ENCODE results near the gene SMARCA4.
"Not testable (repeated sequence)": the region's sequence is repeated elsewhere in the genome, so short reads cannot be mapped to it uniquely, and the experiment has no call there.

Gene SMARCA4

DNA sequence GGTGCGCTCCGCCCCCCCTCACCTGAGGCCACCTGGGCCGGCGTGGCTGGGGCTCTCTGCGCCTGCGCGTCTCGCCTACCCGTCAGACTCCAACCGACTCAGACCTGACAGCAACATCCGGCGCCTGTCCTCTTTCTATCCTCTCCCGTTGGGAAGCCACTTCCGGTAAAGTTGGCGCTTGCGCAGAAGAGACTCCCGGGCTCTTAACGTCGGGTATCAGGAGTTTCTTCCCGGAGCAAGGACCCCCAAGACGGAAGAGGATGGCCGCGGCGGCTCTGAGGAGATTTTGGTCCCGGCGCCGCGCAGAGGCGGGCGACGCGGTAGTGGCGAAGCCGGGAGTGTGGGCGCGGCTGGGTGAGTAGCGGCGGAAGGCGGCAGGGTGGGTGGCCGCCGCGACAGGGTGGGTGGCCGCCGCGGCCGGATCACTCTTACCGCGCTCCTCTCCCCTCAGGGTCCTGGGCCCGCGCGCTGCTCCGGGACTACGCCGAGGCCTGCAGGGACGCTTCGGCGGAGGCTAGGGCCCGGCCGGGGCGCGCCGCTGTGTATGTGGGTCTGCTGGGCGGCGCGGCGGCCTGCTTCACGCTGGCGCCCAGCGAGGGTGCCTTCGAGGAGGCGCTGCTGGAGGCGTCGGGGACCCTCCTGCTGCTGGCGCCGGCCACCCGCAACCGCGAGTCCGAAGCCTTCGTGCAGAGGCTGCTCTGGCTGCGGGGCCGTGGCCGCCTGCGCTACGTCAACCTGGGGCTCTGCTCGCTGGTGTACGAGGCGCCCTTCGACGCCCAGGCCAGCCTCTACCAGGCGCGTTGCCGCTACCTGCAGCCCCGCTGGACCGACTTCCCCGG, 32.0 kb upstream of the SMARCA4 start, which contains the start of the genes TIMM29 and YIPF2:
Gene TIMM29 (plus strand): TSS at position 249 of the 839 bp plus-strand sequence. CDS start 12 bp downstream, at position 261.
Gene YIPF2 (minus strand): TSS at position 77 of the 839 bp plus-strand sequence. CDS start 229 bp downstream, outside the sequence.
- DNase-seq (ENCODE audit: low read depth in 2 of 2): peak; percentile 85 to 95

DNA sequence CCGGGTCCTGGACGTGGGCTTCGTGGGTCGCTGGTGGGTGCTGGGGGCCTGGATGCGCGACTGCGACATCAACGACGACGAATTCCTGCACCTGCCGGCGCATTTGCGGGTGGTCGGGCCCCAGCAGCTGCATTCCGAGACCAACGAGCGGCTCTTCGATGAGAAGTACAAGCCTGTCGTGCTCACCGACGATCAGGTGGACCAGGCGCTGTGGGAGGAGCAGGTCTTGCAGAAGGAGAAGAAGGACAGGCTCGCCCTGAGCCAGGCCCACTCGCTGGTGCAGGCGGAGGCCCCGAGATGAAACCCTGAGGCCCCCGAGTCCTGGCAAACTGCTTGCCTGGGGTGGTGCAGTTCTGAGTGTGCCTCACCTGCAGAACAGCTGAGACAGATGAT, 31.4 kb upstream of the SMARCA4 start:
- no peak for DNase-seq (ENCODE audit: low read depth in 2 of 2)

DNA sequence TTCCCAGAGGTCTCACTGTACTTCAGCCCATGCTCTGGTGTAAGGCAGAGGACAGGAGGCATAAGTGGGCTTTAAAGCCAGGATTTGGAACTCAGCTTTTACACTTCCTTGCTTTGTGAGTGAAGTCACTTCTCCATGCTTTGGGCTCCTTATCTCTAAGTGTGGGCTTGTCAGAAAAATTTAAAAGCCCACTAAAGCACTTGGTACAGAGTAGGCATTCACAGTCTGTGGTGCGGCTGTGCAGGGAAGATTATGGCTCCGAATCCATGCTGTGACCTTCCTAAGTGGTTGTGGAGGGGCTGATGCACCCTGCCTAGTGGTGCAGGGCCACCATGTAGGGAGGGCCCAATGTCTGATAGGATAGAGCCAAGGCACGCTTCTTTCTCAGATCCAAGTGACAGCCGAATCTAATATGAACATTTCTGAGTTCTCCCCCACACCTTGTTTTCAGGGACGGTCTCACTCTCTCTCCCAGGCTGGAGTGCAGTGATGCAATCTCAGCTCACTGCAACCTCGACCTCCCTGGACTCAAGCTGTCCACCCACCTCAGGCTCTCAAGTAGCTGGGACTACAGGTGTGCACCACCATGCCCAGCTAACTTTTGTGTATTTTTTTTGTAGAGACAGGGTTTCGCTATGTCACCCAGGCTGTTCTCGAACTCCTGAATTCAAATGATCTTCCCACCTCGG, 25.3 kb upstream of the SMARCA4 start:
- no peak for DNase-seq (ENCODE audit: low read depth in 2 of 2)

DNA sequence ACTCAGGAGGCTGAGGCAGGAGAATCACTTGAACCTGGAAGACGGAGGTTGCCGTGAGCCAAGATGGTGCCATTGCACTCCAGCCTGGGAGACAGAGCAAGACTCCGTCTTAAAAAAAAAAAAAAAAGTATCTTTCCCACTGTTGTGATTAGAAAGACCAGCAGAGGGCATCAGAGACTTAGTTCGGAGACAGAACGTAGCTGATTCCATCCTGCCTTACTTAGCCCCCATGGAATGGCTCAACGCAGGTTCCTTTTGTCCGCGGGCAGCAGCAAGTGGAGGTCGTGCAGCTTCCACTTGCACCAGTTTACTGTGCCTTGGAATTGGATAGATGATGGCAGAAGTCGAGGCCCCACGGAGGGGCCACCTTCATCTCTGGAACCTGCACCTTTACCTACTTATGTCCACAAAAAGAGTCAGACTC, 24.2 kb upstream of the SMARCA4 start:
- DNase-seq (ENCODE audit: low read depth in 2 of 2): no peak

DNA sequence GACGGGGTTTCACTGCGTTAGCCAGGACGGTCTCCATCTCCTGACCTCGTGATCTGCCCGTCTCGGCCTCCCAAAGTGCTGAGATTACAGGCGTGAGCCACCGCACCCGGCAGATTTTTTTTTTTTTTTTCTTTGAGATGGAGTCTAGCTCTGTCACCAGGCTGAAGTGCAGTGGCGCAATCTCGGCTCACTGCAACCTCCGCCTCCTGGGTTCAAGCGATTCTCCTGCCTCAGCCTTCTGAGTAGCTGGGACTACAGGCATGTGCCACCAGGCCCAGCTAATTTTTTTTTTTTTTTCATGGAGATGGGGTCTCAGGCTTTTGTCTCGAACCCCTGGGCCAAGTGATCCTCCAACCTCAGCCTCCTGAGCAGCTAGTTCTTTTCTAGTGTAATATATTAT, 19.2 kb upstream of the SMARCA4 start:
- not testable (repeated sequence) for DNase-seq (ENCODE audit: low read depth in 2 of 2)

DNA sequence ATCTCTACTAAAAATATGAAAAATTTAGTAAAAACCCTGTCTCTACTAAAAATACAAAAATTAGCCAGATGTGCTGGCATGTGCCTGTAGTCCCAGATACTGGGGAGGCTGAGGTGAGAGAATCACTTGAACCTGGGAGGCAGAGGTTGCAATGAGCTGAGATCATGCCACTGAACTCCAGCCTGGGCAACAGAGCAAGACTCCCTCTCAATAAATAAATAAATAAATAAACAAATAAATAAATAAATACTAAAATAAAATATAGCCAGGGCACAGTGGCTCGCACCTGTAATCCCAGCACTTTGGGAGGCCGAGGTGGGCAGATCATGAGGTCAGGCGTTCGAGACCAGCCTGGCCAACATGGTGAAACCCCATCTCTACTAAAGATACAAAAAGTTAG, 17.4 kb upstream of the SMARCA4 start:
- DNase-seq (ENCODE audit: low read depth in 2 of 2): not testable (repeated sequence)

DNA sequence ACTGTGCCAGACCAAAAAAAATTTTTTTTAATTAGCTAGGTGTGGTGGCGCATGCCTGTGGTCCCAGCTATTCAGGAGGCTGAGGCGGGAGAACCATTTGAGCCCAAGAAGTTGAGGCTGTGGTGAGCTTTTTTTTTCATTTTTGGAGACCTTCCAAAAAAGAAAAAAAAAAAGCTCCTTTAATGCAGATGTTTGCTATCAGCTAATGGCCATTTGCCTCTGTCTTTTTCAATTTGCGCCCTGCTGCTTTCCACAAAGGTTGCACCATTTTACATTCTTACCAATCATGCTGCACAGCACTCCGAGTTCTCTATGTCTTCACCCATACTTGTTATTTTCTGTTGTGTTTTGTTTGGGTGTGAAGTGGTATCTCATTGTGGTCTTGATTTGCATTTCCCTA, 15.6 kb upstream of the SMARCA4 start:
- DNase-seq (ENCODE audit: low read depth in 2 of 2): no peak

DNA sequence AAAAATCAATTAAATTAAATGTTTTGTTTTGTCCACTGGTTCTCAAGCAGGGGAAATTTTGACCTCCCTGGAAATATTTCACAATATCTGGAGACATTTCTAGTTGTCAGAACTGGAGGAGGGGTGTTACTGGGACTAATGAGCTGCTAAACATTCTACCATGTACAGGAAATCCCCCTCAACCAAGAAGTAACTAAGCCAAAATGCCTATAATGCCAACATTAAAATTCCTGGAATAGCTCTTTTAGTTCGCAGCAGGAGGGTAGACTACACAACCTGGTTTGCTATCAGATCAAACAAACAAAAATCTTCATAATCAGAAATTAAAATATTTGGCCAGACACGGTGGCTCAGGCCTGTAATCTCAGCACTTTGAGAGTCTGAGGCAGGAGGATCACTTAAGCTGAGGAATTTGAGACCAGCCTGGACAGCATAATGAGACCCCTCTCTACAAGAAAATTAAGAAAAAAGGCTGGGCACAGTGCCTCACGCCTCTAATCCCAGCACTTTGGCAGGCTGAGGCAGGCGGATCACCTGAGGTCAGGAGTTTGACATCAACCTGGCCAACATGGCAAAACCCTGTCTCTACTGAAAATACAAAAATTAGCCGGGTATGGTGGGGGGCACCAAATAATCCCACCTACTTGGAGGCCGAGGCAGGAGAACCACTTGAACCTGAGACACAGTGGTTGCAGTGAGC, 13.7 kb upstream of the SMARCA4 start:
- no peak for DNase-seq (ENCODE audit: low read depth in 2 of 2)

DNA sequence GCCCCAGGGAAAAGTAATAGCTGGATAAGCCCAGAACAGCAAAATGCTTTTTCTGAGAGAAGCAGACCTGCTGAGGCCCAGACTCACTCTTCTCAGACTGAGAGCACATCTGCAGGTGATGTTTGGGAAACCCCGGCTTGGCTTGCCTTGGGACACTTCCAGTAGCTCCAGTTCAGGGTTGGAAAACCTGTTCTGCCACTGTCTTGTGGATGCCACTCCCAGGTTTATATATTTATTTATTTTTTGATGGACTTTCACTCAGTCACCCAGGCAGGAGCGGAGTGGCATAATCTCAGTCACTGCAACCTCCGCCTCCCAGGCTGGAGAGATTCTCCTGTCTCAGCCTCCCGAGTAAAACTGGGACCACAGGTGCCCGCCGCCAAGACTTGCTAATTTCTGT, 8.0 kb upstream of the SMARCA4 start:
- no peak for DNase-seq (ENCODE audit: low read depth in 2 of 2)

DNA sequence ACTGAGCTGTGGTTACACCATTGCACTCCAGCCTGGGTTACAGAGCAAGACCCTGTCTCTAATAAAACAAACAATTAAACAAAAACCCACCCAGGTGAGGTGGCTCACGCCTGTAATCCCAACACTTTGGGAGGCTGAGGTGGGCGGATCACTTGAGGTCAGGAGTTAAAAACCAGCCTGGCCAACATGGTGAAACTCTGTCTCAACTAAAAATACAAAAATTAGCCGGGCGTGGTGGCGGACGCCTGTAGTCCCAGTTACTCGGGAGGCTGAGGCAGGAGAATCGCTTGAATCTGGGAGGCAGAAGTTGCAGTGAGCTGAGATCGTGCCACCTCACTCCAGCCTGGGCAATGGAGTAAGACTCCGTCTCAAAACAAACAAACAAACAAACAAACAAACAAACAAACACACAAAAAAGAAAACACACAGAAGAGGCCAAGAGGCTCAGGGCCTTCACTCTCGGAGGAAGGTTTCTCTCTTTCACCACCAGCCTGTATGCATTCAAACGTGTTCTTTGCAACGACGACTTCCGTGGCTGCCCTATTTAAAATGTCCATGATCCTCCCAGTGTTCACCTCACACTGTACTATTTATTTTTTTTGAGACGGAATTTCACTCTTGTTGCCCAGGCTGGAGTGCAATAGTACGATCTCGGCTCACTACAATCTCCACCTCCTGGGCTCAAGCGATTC, 1.4 kb upstream of the SMARCA4 start:
- DNase-seq (ENCODE audit: low read depth in 2 of 2): not testable (repeated sequence)

DNA sequence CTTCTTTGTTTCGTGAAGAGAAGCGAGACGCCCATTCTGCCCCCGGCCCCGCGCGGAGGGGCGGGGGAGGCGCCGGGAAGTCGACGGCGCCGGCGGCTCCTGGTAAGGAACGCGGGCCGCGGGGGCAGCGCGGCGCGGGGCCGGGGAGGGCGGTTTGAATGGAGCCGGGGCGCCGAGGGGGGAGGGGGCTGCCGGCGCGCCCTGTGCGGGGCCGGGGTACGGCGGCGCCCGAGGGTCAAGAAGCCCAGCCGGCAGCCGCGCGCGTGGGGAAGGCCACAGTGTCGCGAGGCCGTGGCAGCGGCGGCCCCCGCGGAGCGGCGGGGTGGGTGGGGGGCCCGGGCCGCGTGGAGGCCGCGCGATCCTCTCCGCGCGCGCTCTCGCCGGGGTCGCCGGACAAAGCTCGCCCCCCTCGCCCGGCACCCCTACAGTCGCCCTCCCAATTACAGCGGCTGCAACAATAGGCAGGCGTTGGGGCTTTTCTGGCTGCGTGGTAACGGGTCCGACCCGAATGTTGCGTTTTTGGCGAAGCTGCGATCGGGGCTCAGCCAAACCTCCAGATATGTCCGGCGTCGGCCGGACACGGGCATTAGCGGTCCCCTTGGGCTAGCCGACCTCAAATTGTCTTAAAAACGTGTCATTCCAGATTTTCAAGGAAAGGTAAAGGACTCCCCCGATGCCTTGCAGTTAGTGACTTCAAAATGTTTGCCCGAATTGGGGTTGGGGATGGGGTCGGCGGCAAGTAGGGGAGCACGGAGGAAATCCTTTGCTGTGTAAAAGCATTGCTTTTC, 437 bp downstream of the SMARCA4 start:
- no peak for DNase-seq (ENCODE audit: low read depth in 2 of 2)

DNA sequence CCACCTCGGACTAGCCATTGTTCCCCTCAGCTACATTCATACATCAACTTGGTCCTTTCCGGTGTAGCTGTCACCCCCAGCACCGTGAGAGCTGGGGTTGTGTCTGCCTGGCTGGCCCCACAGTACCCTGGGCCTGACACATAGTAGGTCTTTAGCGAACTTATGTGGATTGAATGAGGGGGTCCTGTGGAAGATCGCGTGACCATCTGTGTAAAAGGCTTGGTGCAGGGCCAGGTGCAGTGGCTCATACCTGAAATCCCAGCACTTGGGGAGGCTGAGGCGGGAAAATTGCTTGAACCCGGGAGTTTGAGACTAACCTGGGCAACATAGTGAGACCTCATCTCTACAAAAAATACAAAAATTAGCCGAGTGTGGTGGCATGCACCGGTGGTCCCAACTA, 2.0 kb downstream of the SMARCA4 start:
- no peak for DNase-seq (ENCODE audit: low read depth in 2 of 2)

DNA sequence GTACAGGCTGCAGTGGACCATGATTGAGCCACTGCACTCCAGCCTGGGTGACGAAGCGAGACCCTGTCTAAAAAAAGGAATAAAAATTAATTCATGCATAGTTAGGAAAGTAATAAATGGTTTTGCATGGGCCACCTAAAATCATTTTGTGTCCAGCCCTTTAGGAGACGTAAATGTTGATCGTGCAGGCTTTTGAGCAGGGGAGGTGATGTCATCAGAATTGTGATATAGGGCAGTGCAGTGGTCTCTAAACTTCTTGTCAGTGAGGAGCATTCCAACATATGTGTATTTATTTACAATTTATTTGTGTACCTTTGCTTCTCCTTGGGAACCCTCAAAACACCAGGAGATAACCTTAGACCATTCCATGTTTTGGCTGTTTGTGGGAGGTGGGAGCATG, 3.0 kb downstream of the SMARCA4 start:
- DNase-seq (ENCODE audit: low read depth in 2 of 2): no peak

DNA sequence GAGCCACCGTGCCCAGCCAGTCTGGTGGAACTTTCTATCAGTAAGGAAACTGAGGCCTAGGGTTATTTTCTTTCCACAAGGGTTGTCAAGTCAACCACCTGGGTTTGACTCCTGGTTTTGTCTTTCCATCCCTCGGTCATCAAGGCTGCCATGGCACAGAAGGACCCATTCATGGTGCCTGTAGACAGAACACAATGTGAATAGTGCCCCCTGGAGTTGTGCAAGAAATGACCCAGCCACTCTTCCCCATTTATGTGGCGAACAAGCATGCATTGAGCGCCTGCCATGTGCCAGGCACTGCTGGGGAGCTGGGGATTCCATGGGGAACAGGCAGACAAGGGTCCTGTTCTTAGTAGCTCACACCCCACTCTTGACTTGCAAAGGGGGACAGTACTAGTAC, 4.1 kb downstream of the SMARCA4 start:
- no peak for DNase-seq (ENCODE audit: low read depth in 2 of 2)

DNA sequence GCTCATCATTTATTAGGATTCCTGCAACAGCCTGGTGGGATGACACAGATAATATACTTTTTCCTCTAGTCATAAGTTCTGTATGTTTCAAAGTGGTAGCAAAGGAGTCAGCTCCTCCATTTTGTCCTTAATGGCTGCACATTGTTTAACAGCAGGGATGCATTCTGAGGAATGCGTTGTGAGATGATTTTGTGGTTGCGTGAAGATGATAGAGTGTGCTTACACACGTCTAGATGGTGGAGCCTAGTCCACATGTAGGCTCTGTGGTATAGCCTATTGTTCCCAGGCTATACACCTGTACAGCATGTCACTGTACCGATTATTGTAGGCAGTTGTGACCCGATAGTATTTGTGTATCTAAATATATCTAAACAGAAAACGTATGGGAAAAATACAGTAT, 4.6 kb downstream of the SMARCA4 start:
- no peak for DNase-seq (ENCODE audit: low read depth in 2 of 2)

DNA sequence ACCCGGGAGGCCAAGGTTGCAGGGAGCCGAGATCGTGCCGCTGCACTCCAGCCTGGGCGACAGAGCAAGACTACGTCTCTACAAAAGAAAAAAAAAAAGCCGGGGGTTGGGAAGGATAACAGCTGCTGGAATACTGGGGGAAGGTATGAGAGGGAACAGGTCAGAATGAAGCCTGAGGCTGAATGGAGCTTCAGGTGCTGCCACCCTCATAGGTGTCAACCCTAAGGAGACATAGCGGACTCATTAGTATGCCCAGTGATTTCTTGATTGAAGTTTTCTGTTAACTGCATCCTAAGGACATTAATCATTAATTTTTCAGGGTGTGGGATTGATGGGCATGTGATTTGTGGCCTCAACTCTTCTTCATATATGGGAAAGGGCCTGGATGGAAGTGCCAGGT, 6.0 kb downstream of the SMARCA4 start:
- no peak for DNase-seq (ENCODE audit: low read depth in 2 of 2)

DNA sequence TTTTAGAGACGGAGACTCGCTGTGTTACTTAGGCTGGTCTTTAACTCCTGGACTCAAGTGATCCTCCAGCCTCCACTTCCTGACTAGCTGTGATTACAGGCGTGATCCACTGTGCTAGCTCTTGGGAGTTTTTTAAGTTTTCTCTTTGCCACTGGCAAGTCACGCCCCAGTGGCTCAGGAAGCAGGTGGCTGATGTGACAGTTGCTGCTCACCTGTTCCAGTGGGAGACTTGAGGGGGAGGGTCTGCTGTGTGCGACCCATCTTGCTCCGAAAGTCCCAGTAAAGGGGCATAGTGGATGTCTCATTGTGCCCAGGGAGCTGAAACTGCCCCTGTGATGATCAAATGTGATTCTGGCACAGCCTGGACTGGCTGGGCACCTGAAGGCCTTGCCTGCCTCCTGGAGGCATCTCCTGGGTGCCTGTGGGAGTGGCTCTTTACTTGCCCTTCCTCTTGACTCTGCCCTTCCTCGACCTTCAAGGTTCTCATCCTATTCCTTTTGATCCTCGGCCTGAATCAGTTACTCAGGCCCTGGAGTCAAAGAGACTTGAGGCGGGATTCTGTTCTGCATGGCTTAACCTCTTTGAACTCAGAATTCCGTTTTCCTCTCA, 7.8 kb downstream of the SMARCA4 start:
- DNase-seq (ENCODE audit: low read depth in 2 of 2): no peak

DNA sequence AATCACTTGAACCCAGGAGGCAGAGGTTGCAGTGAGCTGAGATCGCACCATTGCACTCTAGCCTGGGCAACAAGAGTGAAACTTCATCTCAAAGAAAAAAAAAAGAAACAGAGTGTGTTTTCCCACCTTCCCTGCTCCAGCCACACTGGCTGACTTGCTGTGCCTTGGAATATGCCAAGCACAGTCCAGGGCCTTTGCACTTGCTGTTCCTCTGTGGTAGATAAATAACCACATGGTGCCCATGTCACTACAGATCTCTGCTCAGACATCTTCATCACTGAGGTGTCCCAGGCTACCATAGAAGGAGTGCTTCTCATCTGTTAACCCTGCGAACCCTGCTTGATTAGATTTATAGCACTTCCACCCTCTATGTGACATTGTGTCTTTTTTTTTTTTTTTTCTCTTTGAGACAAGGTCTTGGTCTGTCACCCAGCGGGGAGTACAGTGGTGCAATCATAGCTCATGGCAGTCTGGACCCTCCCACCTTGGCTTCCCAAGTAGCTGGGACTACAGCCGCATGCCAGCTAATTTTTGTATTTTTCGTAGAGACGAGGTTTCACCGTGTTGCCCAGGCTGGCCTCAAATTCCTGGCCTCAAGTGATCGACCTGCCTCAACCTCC, 10.4 kb downstream of the SMARCA4 start:
- DNase-seq (ENCODE audit: low read depth in 2 of 2): no peak

DNA sequence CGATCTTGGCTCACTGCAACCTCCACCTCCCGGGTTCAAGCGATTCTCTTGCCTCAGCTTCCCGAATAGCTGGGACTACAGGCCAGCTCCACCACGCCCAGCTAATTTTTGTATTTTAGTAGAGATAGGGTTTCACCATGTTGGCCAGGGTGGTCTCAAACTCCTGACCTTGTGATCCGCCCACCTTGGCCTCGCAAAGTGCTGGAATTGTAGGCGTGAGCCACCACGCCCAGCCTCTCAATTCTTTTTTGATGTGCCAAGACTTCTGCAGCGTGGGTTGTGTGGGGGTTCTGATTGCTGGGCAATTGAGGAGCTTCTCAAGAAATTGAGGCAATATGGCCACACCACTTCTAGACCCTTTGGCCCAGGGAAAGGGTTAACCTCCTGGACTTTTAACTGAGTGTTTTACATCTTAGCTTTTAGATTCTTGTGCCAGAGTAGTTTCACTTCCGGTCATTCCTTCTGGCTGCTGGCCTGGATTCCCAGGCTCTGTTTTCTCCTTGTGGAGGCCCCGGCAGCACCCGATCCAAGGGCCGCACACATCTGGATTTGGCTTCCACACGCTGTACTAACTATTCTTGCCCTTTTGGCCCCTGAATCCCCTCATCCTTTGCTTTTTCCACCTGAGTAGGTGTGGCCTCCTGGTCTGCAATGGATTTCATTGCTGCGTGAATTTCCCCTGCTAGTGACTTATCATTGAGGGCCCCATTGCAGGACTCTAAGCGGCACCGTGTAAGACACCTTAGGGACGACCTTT, 14.7 kb downstream of the SMARCA4 start:
- no peak for DNase-seq (ENCODE audit: low read depth in 2 of 2)
